ENCODE results near the gene ARRB1. TPM values are rescaled to one million over a fixed set of nuclear protein-coding genes. Genes with fewer than 3 reads are reported as not detected.

ARRB1 gene
- total and polyA plus RNA-seq, 2 of the 13 experiments (the other 11 are each of a cell fraction or from before 2014, with no cell fraction given) = 22.5 to 35.7 TPM

- TF ChIP-seq ZNF18 (CRISPR knock-in tag; IDR thresholded peaks at IDR 0.05; ENCODE audit: insufficient replicate concordance) (peak; percentile 27), ZBTB33 (CRISPR knock-in tag; IDR thresholded peaks at IDR 0.05) (peak; percentile 28), HNF1A (IDR thresholded peaks at IDR 0.05; ENCODE audit: low read depth) (no peak), HNF1A (CRISPR knock-in tag; IDR thresholded peaks at IDR 0.05; ENCODE audit: borderline replicate concordance) (peak; percentile 41; the same call in 1 of the 2 replicates), ZNF564 (CRISPR knock-in tag; IDR thresholded peaks at IDR 0.05) (peak; percentile 39; the same call in 1 of the 2 replicates), ZBTB44 (CRISPR knock-in tag; IDR thresholded peaks at IDR 0.05) (no peak), MAFK (conservative IDR thresholded peaks at IDR 0.05 in 1 of 2, IDR thresholded peaks at IDR 0.05 in 1 of 2; ENCODE audit: low read length in 2 of 2) (no peak), ISL2 (CRISPR knock-in tag; IDR thresholded peaks at IDR 0.05) (no peak), CENPBD1 (CRISPR knock-in tag; IDR thresholded peaks at IDR 0.05; ENCODE audit: borderline replicate concordance, low read depth) (no peak; the same call in 1 of the 2 replicates), BRD4 (CRISPR knock-in tag; IDR thresholded peaks at IDR 0.05) (peak; percentile 76), SALL1 (CRISPR knock-in tag; IDR thresholded peaks at IDR 0.05) (peak; percentile 28), ZSCAN31 (CRISPR knock-in tag; IDR thresholded peaks at IDR 0.05; ENCODE audit: low read depth) (0 out of 2 replicates have a peak, but pooled peaks have one; percentile 39), KAT2B (IDR thresholded peaks at IDR 0.05; ENCODE audit: borderline replicate concordance, low read depth, low read length) (no peak), ONECUT2 (CRISPR knock-in tag; IDR thresholded peaks at IDR 0.05) (no peak), GRHL1 (CRISPR knock-in tag; conservative IDR thresholded peaks at IDR 0.05) (no peak), KMT2A (CRISPR knock-in tag; IDR thresholded peaks at IDR 0.05) (0 out of 2 replicates have a peak, but pooled peaks have one; percentile 27), ZNF644 (CRISPR knock-in tag; IDR thresholded peaks at IDR 0.05; ENCODE audit: low read depth) (no peak)
Measured at GRCh38 chr11:75350743-75351540, 519 bp downstream of the ARRB1 start (continued).
